ENCODE measurements around the gene ZNF296. TPM values are rescaled to one million over a fixed set of nuclear protein-coding genes. Genes with fewer than 3 reads are reported as not detected.
A peak's percentile ranks its signal among the peaks of the same experiment; 100 is the strongest.
"Not testable (repeated sequence)": the region's sequence is repeated elsewhere in the genome, so short reads cannot be mapped to it uniquely, and the experiment has no call there.

ZNF296 gene
- total and polyA plus RNA-seq, 2 of the 8 experiments (the other 6 are each of a cell fraction or from before 2014, with no cell fraction given): 2.7 to 7.5 TPM

DNA sequence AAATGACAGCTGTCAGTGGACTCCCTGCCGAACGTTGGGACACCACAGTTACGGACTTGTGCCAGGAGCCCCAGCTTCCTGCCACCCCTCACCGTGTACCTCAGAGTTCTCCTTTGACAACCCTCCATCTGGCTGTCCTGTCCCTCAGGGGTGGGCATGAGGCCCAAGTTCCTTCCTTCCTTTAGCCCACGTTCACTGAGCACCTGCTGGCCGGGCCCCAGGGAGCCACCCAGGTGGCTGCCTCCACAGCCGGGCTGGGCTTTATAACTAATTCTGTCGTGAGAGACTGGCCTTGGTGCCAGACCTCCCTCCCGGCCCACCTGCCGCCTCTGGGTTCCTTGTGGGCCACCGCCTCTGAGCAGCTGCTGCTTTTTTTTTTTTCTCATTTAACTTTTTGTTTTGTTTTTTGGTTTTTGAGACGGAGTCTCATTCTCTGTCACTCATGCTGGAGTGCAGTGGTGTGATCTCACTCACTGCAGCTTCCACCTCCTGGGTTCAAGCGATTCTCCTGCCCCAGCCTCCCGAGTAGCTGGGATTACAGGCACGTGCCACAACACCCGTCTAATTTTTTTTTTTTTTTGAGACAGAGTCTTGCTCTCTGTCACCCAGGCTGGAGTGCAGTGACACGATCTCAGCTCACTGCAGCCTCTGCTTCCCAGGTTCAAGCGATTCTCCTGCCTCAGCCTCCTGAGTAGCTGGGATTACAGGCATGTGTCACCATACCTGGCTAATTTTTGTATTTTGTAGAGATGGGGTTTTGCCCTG, 42.5 kb upstream of the ZNF296 start:
- H3K9me3 ChIP-seq (ENCODE audit: insufficient read depth in 2 of 2, low read depth in 1 of 2, low read length in 1 of 2); H2BK12ac ChIP-seq (ENCODE audit: low read depth, low read length); H3K14ac ChIP-seq (ENCODE audit: insufficient read length); H3K27ac ChIP-seq (ENCODE audit: low read depth, low read length); H2AK5ac ChIP-seq (ENCODE audit: low read depth, low read length); H3K36me3 ChIP-seq (ENCODE audit: control insufficient read depth in 2 of 4, insufficient read depth in 4 of 4, low read length in 3 of 4); H3K27me3 ChIP-seq (replicated peaks in 1 of 4; ENCODE audit: control insufficient read depth in 3 of 4, extremely low read depth in 1 of 4, insufficient read depth in 3 of 4, low read length in 3 of 4); H4K5ac ChIP-seq (ENCODE audit: insufficient read length, low read depth, low read length); H3K23ac ChIP-seq (ENCODE audit: insufficient read length); H2BK15ac ChIP-seq (ENCODE audit: low read length); H2BK20ac ChIP-seq (ENCODE audit: low read length); H2AFZ ChIP-seq (ENCODE audit: low read length); H4K91ac ChIP-seq (replicated peaks; ENCODE audit: insufficient read length, low read length); H3K18ac ChIP-seq (ENCODE audit: extremely low read depth, low read length); H3K4me2 ChIP-seq (ENCODE audit: insufficient read depth in 1 of 2, low read depth in 2 of 2, low read length in 2 of 2); H3K23me2 ChIP-seq (ENCODE audit: low read depth, low read length); H2BK120ac ChIP-seq (replicated peaks; ENCODE audit: low read depth, low read length); H3K4me3 ChIP-seq (ENCODE audit: extremely low read depth in 1 of 4, insufficient read depth in 2 of 4, low read depth in 3 of 4, low read length in 4 of 4); FAIRE-seq; H3K56ac ChIP-seq (replicated peaks; ENCODE audit: insufficient read length, low read depth, low read length); H3K4ac ChIP-seq (replicated peaks; ENCODE audit: insufficient read length, low read depth, low read length); H3K9ac ChIP-seq (replicated peaks in 1 of 4; ENCODE audit: extremely low read depth in 1 of 4, low read depth in 3 of 4, low read length in 3 of 4); DNase-seq (ENCODE audit: low read depth in 1 of 2, low spot score in 2 of 2): not testable (repeated sequence)
- CTCF ChIA-PET (ENCODE audit: partially characterized antibody): interaction anchor here (0.5 to 2.5 kb wide), 9 partner anchors 11 to 514 kb away, joined by 3 to 8 read pairs (median 3); no protein-coding TSS in a partner anchor
- Histone ChIP-seq H2BK5ac (ENCODE audit: low read depth, low read length) (peak overlapping the region; percentile 44; the same call in 1 of the 2 replicates), H3K79me2 (ENCODE audit: control insufficient read depth in 1 of 2, insufficient read depth in 2 of 2, low read length in 2 of 2) (peaks cover 3 to 76% of the 10 kb centered on the region in 2 experiments), H3K79me1 (ENCODE audit: low read depth, low read length) (peaks cover 55% of the 10 kb centered on the region), H3K4me1 (replicated peaks in 1 of 4; ENCODE audit: control insufficient read depth in 3 of 4, insufficient read depth in 4 of 4, low read length in 3 of 4) (peaks cover 0 to 18% (median 1%) of the 10 kb centered on the region in 4 experiments; a peak in 6 of 7 replicates), H4K20me1 (replicated peaks in 1 of 2; ENCODE audit: control insufficient read depth in 1 of 2, insufficient read depth in 2 of 2, low read length in 2 of 2) (peaks cover 45 to 51% of the 10 kb centered on the region in 2 experiments), H4K8ac (ENCODE audit: extremely low read depth, insufficient read depth, low read length) (peak overlapping the region; percentile 38; the same call in 1 of the 2 replicates)
- POLR2A ChIA-PET (ENCODE audit: partially characterized antibody): interaction anchor here (0.8 to 1.9 kb wide), 5 partner anchors 18 to 188 kb away, joined by 3 to 5 read pairs (median 4); partner anchors contain the start of gene PPP1R37
- 90% methylated on average over 16 of the region's 18 CpGs; no CpG with 5 or more reads in 1 of the 2 experiments for WGBS, 2 experiments (ENCODE audit: extremely low coverage in 1 of 2, insufficient coverage in 1 of 2, insufficient read length in 1 of 2, insufficient replicate concordance in 2 of 2, low coverage in 1 of 2, low lambda C conversion rate in 2 of 2, missing lambda C conversion rate in 1 of 2)

Data from H1 (cell line).